ENCODE results near the gene STH. TPM values are rescaled to one million over a fixed set of nuclear protein-coding genes. Genes with fewer than 3 reads are reported as not detected.

Gene STH
- total RNA-seq, 1 experiment from 2014 or later = not detected

GRCh38 chr17:45993962-45994627 is 5.0 kb upstream of the STH start:
- ATAC-seq (no peak), DNase-seq (ENCODE audit: low read depth, low spot score) (no peak)
- Histone ChIP-seq H3K36me3 (ENCODE audit: control insufficient read depth, insufficient read depth, low read length) (no peaks in the 10 kb centered on the region), H3K27ac (ENCODE audit: low read length) (no peak overlapping the region), H3K4me1 (ENCODE audit: control insufficient read depth, insufficient read depth, low read length) (no peaks in the 10 kb centered on the region), H3K9me3 (ENCODE audit: control insufficient read depth, insufficient read depth, low read depth, low read length) (no peaks in the 10 kb centered on the region), H3K27me3 (ENCODE audit: control insufficient read depth, insufficient read depth, low read length) (no peaks in the 10 kb centered on the region), H3K4me3 (ENCODE audit: low read depth in 2 of 2, low read length in 2 of 2) (no peak overlapping the region)
- CTCF ChIA-PET = no interaction called here
- intact Hi-C loops (cut with micrococcal nuclease; ENCODE audit: unreplicated experiment) = no loop called here
- in situ Hi-C loops (cut with HindIII; ENCODE audit: low pct_unique_long_range_greater_than_20kb, low sequenced_read_pairs) = no loop called here
- POLR2A ChIA-PET = no interaction called here
- no peak for TF ChIP-seq CTCF (IDR thresholded peaks at IDR 0.05)
- no TSS peak for BruUV-seq (replicated peaks)

GRCh38 chr17:45994987-45995386 is 4.1 kb upstream of the STH start:
- no peak for DNase-seq (ENCODE audit: low read depth, low spot score)
- Histone ChIP-seq H3K4me3 (ENCODE audit: low read depth in 2 of 2, low read length in 2 of 2) (no peak overlapping the region), H3K27ac (ENCODE audit: low read length) (no peak overlapping the region), H3K4me1 (ENCODE audit: control insufficient read depth, insufficient read depth, low read length) (no peaks in the 10 kb centered on the region), H3K27me3 (ENCODE audit: control insufficient read depth, insufficient read depth, low read length) (no peaks in the 10 kb centered on the region), H3K36me3 (ENCODE audit: control insufficient read depth, insufficient read depth, low read length) (no peaks in the 10 kb centered on the region), H3K9me3 (ENCODE audit: control insufficient read depth, insufficient read depth, low read depth, low read length) (no peaks in the 10 kb centered on the region)
- ChIA-PET CTCF (no interaction called here), POLR2A (no interaction called here)
- no peak for ATAC-seq
- in situ Hi-C loops (cut with HindIII; ENCODE audit: low pct_unique_long_range_greater_than_20kb, low sequenced_read_pairs) (no loop called here), intact Hi-C loops (cut with micrococcal nuclease; ENCODE audit: unreplicated experiment) (no loop called here)
- no TSS peak for BruUV-seq (replicated peaks)
- TF ChIP-seq CTCF (IDR thresholded peaks at IDR 0.05) (no peak), REST (IDR thresholded peaks at IDR 0.05; ENCODE audit: insufficient read depth in 1 of 2, low read depth in 2 of 2, low read length in 1 of 2) (no peak), TCF7L2 (IDR thresholded peaks at IDR 0.05; ENCODE audit: low read depth, low read length) (no peak), SIN3A (IDR thresholded peaks at IDR 0.05; ENCODE audit: borderline replicate concordance, insufficient read depth, low read depth, low read length) (no peak), POLR2AphosphoS5 (IDR thresholded peaks at IDR 0.05; ENCODE audit: low read depth, low read length) (no peak)
